GM21717 (cell line): ENCODE measurements around the gene FAM241B.

ENCODE experiments used
- ATAC-seq: cut with Tn5 transposase; IDR thresholded peaks from one replicate; pipeline ENCODE4 v1.9.1; 2021; ENCODE audit warnings: mild to moderate bottlenecking, moderate library complexity; ENCODE audit not compliant: unreplicated experiment

The FAM241B gene

DNA sequence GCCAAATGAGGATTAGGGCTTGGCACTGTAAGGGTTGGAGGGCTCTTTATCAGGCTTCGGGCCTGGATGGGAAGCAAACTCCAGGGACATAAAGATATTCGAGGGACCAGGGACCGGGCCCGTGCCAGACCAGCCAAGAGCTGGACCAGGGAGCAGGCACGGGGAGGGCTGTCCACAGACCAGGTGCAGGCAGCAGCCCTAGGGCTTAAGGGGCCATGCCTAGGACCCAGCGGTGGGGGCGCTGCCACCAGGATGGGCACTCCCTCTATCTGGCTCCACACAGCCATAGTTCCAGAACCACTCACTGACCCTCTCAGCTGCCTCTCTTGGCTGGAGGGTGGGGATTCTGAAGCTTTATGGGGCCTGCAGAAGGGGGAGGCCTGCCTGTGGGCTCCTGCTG lies 32.9 kb downstream of the FAM241B start:
- ATAC-seq: no peak

DNA sequence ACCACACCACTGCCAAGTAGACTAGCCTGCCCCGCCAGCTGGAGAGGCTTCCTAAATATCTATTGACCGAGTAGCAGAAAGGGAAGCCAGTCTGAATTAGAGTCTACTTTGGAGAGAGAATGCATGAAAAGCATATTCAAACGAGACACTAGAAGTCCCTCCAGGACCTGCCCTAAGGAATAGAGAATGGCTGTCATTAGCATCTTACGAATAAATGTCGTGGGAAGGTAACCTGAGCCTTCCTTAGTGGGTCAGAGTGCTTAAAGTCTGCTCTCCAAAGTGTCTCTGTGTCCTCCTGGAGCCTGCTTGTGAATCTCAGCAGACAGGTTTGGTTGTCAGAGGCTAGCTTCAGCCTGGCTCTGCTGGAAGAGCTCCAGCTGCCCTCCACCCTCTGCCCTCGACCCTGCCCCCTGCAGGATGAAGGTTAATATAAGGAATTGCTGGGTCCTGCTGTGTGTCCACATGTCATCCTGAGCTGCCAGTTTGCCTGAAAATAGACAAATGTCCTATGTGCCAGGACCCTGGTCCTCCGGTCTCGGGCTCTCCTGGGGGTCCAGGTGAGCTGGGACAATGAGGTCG lies 33.4 kb downstream of the FAM241B start:
- ATAC-seq: no peak

DNA sequence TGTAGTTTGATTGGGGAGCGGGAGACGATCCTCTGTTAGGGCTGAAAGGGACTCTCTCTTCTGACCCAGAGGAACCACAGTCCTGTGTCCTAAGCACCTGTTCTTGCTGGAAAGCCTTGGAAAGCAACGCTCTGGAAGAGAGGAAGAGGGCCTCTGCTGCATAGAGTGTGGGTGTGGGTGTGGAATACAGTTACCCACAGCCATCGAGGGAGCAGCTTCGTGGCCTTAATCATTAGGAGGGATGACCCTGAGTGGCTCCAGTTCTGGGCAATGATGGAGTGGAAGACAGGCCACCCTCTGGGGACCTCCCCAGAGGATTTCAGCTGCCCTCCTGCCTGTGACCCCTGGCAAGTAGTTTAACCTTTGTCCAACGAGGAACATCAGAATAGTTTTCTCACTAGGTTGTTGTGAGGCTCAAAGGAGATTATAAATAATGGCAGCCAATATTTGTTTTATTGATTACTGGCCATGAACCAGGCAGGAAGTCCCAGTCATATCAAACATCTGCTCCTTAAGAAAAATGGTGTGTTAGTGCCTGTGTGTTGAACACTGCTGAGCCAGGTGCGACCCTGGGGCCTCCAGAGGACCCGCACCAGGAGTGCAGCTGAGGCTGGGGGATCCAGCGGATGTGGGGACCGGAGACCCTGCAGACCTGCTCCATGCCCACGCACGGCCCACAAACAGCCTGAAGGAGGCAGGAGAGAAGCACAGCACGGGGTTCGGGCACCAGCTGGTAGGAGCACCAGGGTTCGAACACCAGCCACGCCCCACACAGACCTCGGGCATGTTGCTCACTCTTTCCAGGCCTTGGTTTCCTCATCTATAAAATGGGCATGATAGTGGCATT lies 35.6 kb downstream of the FAM241B start:
- no peak for ATAC-seq

DNA sequence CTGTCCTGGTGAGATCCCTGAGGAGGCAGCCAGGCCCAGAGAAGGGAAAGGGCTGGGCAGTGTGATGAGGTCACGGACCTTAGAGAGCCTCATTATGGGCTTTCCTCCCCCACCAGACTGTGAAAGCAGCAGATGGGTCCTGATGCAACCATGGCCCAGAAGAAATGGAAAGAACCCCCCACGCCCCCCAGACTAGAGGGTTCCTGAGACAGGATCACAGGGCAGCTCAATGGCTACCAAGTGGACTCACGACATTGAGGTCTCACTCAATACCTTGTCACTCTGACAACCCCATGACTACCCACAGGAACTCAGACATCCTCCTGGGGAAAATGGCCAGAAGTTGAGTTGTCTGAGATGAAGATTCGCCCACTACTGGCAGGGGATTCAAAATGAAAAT lies 36.7 kb downstream of the FAM241B start:
- ATAC-seq: no peak

DNA sequence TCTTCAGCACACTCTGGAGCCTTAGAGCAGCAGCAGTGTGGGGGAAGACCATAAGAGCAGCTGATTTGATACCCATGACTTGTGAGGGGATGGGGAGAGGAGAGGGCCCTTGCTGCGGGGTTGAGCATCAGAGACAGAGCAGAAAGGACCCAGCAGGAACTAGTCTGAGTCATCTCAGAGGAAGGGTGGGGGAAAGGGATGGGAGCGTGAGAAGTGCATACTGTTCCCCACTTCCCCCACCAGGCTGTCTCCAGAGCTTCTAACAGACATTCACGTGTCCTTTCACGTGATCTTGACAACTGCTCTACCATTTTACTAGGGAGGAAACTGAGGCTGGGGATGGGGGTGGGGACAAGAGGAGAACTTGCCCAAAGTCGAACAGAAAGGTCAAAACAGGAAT lies 38.7 kb downstream of the FAM241B start:
- ATAC-seq: no peak

DNA sequence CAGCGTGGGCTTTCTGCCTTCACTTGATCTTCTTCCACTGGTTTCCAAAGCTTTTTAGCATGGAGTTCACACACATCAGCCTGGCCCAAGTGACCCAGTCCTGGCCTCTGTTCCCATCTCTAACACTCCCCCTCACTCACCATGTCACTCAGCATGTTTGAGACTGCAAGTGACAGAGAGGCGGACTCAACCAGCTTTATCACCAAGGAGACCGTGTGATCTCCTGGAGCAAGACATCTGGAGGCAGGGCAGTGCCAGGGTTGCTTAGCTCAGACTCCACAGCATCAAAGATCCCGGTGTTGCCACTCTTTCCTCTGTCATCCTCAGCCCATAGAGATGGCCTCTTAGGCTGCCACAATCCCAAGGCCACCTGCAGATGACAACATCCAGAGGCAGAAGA lies 39.4 kb downstream of the FAM241B start:
- no peak for ATAC-seq

DNA sequence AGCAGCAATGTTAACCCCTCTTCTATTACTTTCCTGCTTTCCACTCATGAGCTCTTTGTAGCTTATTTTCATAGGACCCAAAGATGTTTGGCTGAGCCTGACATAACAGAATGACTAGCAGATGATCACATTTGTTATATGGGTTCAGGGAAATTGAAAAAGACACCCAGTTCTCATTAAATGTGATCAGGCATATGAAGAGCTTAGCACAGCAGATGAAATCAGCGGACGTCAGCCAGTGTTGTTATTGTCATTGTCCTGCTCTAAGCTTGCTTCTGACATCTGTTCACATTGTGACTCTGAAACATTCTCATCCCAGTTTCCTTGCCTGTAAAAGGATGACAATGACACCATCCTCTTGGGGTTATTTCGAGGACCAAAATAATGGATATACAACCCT lies 43.5 kb downstream of the FAM241B start:
- ATAC-seq: no peak

DNA sequence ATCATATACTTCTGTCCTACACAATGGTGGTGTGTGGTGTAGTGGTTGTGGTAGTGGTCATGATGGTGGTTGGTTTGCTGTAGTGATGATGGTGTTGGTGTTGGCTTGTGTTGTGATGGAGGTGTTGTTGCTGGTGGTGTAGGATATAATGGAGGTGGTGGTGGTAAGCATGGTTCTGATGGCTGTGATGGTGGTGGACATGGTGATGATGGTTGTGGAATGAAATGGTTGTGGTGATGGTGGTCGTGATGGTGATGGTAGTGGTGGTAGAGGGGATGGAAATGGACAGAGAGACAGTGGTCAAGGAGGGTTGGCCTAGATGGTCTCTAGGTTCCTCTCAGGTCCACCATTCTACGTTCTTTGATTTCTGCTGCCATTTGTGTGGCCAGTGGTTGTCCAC lies 44.7 kb downstream of the FAM241B start:
- ATAC-seq: no peak

DNA sequence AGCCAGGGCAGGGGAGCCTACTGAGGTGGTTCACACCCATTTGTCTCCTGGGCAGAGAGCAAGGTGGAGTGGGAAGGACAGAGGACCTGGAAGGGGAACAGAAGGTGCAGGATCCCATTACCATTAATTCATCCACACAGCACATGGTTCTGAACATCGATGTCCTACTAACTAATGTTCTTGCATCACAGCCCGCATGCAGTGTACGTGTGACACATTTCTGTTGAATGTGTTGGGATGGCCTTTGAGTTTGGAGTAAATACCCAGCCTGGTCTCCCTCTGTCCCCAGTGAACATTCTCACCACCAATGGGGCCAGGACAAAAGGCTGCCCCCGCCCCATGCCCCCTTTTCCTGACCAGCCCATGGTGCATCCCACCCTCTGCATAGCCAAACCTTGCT lies 46.3 kb downstream of the FAM241B start:
- ATAC-seq: no peak

DNA sequence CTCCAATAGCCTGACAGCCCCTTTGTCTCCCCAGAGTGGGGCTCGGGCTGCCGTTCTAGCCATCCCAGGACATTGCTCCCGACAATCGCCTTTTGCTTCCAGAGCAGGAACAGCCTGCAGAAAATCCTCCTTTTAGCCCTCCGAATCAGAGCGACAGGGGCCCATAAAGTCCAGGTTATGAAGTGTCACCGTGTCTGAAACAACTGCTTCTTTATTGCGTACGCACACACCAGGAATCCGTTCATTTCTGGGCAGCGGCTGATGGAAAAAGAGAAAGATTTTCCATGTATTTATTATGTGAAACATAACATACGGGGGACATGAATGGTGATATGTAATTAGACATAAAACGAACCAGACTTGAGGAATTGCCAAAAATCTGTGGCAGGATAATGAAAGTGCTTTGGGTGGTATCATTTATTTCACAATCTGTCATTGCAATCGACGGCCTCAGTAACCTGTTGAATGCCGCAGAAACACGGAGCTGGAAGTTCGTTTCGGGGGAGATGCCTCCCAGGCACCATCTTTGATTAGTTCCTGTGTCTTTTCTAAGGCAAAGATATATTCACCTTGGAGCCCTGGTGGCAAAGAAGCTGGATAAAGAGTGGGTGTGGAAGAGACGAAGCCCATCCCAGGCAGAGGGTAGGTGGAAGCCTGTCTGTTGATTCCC lies 48.1 kb downstream of the FAM241B start:
- ATAC-seq: no peak

DNA sequence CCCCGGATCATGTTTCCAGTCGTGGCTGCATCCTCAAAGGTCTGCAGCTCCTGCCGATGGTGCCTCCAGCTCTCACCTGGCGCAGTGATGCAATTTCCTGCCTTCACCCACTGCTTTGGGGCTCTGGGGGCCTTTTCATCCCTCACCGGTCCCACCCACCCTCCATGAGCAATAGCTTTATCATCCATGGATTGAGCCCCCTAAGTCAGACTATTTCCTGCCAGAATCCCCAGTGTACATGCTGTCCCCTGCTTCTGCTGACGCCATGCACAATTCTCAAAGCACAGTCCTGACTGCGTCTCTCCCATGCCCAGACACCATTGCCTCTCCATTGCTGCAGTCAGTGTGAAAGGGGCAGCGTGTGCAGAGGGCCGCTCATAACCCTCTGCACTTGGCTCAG lies 49.7 kb downstream of the FAM241B start:
- ATAC-seq: no peak

DNA sequence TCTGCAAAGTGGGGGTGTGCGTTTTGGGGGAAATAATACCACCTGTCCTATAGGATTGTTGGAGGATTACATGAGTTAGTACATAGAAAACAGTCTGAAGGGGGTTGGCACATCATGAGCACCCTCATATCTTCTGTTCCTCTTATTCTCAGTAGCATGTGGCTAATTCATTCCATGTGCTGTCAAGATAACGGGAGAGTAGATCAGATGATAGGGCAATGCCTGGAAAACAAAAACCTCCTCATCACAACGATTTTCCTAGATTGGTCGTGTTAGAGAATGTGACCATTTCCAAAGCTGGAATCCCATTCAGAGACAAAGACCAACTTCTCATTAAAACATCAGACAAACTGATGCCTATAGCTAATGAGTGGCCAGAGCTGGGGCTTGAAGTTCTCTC lies 50.6 kb downstream of the FAM241B start:
- ATAC-seq: no peak

DNA sequence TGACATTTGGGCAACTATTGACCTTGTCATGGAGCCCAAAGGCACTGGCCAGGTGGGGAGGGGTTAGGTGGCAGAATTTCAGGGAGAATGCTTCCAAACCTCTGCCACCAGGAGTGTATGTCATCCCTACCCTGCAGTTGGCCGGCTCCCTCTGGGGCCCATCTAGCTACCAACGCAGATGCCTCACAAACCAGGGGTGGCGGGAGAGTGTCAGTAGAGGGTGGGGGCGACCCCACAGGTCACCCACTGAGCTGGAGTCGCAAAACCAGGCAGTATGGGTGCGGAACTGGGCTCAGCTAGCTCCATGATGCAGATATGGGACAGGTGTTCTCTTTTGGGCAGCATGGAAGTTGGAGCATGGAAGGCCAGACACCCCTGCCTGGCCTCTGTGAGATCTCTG lies 51.4 kb downstream of the FAM241B start:
- no peak for ATAC-seq

DNA sequence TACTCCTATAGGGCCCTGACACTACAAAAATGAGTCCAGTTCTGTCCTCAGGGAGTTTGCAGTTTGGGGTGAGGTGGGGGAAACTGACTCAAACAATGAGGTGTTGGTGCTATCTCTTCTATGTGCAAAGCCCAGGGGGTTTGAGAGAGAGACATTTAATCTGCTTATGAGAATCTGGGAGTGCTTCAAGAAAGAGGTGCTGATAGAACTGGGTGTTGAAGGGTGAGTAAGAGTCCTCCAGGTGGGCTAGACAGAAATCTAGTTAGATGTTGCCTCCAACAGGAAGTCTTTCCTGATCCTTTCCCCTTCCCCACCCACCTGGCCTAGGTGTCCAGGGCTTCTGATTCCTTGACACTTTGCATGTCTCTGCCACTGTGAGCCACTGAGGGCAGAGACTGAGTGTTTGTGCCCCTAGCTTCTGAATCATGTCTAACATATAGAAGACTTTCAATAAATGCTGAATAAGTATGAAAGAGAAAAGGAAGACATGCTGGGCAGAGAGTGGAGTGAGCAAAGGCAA lies 53.0 kb downstream of the FAM241B start:
- ATAC-seq: no peak
